GM19035 (cell line): ENCODE measurements around the gene NEK2.
"Not testable (repeated sequence)": the region's sequence is repeated elsewhere in the genome, so short reads cannot be mapped to it uniquely, and the experiment has no call there.

Experiments
- ATAC-seq: cut with Tn5 transposase; IDR thresholded peaks from one replicate; pipeline ENCODE4 v1.9.1; 2021; ENCODE audit not compliant: unreplicated experiment

Gene NEK2

DNA sequence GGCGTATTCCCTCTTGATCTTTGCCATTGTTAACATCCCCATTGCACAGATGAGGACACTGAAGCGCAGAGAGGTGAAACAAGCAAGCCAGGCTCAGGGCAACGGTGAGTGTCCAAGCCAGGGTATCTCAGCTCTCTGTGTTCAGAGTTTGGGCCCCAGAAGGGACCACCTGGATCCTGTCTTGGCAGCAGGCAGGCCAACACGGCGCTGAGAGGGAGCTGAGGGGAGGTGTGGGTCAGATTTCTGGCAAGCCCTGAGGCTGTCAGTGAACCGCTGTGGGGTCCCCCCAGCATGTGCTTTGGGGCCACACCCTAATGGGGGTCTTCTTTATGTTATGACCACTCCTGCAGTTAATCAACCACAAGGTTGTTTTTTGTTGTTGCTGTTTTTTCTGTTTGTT is 23.1 kb downstream of the NEK2 start:
- no peak for ATAC-seq

DNA sequence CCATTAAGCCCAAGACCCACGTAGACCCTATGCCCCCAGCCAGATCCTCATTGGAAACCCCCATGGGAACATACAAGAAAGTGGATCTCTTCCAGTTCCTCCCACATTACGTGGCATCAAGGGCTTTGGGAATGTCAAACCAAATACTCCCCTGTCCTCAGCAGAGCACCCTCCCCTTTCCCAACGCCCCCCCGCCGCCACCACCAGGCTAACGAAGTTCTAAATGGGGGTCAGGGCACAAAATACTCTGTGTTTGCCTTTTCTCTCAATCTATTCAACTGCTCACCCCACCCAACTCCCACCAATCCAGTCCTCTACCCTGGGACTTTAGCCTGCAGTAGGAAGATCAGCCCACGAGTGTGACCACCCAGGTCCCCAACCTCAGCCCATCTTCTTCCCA is 24.5 kb downstream of the NEK2 start:
- no peak for ATAC-seq

DNA sequence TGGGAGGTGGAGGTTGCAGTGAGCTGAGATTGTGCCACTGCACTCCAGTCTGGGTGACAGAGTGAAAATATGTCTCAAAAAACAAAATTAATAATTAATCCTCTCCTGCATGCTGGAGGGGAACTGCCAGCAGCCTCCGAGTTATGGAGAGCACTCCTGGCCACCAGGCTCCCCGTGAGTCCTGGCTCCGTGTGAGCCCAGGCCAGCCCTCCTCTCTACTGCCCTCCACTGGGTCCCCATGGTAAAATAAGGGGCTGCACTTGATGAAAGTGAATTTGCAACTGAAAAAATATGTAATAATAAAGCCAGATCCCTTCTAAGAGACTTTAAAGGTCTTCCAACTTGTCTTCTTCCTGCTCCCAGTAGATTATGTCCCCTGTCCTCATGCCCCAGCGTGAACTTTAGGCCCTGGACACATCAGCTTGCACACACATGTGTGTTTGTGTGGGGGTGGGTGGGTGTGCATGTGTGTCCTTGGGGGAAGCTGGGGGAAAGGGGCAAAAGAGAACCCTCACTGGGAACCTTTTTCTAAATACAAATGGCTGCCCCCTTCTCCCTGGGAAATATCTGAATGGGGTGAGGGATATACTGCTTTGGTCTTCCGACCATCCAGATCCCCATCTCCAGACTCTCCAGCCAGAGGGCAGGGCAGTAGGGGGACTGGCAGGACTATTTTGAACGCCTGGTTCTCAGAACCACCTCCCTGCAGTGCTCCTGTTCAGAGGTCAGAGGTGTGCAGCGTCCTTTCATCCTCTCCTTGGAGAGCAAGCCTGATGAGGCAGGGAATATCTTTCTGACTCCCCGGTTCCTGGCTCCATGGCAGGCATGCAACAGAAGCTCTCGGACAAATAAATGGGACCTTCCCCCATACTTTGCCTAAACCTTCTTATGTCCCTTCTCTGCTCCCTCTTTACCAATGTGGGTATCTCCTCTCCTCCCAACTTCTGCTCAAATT is 26.2 kb downstream of the NEK2 start:
- ATAC-seq = no peak

DNA sequence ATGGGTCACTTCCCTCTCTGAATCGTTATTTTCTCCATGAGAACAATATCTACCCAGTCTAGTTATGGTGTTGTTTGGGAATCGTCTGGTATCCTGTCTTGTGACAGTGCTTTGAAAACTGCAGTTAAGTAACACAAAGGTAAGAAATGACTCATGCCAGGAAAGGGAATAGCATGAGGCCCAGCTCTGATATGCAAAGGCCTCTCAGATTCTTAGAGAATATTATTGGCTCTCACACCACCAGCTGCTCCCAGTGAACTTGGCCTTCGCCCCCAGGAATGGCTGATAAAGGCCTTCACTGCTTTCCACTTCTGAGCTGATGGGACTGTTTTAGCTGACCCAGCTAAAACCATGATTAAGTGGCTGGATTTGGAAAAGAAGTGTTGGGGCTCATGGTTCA is 27.1 kb downstream of the NEK2 start:
- ATAC-seq = no peak

DNA sequence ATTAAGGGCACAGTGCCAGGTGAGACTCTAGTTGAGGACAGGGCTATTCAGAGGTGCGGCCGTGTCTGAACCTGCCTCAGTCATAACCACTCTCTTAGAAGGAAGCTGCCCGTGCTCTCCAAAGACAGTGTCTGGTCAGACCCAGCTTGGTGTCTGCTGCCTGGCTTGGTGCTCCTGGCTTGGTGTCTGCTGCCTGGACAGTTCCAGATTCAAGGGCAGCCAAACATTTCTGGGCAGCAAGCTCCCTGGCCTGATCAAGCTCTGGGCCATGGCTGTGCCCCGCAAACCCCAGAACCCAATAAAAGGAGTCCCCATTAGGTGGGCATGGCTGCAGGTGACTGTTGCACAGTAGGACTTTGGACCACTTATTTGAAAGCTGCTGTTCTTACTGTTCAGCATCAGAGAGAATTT is 27.7 kb downstream of the NEK2 start:
- ATAC-seq = no peak

DNA sequence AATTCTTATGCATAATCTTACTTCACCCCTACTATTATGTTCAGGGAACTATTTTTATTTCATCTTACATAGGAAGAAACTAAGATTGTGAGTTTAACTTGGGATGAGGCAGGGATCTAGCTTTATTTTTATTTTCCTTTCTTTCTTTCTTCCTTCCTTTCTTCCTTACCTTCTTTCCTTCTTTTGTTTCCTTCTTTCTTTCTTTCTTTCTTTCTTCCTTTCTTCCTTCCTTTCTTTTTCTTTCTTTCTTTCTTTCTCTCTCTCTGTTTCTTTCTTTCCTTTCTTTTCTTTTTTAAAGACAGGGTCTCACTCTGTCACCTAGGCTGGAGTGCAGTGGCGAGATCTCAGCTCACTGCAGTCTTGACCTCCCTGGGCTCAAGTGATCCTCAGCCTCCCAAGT is 28.9 kb downstream of the NEK2 start:
- no peak for ATAC-seq

DNA sequence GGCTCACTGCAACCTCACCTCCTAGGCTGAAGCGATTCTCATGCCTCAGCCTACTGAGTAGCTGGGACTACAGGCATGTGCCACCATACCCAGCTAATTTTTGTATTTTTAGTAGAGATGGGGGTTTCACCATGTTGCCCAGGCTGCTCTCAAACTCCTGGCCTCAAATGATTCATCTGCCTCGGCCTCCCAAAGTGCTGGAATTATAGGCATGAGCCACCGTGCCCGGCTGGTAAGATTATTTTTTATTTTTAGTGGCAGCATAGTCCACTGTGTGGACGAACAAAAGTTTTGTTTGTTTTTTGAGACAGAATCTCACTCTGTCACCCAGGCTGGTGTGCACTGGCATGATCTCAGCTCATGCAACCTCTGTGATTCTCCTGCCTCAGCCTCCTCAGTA is 29.8 kb downstream of the NEK2 start:
- ATAC-seq = not testable (repeated sequence)

DNA sequence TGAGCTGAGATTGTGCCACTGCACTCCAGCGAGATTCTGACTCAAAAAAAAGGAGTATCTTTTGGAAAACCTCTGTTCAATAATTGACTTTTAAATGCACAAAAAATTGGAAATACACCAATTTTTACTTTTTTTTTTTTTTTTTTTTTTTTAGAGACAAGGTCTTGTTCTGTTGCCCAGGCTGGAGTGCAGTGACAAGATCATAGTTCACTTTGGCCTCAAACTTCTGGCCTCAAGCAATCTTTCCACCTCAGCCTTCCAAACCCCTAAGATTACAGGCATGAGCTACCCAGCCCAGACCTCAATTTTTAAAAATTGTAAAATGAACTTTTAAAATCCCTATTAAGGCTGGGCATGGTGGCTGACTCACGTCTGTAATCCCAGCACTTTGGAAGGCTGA is 30.8 kb downstream of the NEK2 start:
- no peak for ATAC-seq

DNA sequence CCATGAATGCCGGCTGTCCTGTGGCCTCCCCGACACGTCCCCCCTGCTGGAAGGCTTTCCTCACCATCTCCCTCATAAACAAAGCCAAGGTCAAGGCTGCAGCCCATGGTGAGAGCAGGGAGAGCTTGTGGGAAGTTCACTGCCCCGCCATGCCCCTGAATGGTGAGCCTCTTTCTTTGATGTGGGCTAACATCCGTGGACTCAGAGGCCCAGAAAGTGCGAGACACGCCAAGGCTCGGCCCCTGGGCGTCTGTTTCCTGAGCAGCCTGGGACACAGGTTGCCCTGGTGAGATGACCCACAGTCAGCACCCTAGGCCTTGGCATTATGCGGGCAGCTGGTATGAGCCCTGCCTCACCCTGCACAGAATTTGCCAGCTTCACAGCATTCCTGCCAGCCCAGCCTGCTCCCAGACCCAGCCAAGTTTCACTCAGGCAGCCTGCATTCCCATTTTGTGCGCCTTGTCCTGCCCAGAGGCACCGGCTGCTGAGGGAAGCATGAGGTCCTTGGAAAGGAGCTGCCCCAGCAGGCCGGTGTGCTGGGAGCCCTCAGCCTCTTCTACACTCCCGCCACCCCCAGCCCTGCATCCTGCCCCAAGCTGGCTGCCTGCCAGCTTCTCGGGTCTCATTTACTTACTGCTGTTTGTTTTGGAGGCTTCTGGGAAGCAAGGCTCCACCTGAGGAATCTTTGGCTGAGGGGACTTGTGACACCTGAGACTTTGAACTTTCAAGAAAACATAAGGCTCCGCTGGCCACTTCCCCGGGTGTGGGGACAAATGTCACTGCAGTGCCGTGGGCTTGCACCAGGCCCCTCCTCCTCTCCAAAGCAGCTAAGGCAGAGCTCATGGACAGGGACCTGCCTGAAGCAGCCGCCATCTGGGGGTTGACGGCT is 31.9 kb downstream of the NEK2 start:
- no peak for ATAC-seq

DNA sequence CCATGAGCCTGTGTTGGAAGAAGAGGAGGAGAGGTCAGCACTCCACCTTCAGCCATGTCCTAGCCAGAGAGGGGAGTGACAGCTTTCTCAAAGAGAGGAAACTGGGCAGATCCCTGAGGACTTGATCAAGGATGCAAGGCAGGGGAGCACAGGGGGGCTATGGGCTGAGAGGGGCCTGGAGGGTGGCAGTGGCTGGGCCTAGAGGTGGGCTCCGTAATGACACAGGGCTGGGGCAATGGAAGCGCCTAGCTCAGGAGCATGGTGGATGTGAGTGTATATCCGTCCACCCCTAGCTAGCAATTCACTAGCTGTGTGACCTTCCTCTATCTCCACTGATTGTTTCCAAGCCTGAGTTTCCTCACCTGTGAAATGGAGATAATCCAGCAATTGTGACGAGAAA is 32.6 kb downstream of the NEK2 start:
- no peak for ATAC-seq

DNA sequence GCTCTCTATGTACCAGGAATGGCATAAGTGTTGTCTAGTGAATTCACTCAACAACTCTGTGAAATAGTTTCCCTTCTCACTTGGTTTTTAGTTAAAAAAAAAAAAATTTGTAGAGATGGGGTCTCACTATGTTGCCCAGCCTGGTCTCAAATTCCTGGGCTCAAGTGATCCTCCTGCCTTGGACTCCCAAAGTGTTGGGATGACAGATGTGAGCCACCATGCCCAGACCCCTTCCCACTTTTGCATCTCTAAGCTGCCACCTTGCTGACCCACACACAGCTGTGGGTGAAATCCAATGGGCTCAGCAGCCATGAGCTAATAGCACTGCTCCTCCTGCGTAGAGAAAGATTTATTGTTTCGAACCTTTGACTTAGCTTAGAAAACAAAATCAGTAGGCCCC is 33.5 kb downstream of the NEK2 start:
- ATAC-seq = no peak

DNA sequence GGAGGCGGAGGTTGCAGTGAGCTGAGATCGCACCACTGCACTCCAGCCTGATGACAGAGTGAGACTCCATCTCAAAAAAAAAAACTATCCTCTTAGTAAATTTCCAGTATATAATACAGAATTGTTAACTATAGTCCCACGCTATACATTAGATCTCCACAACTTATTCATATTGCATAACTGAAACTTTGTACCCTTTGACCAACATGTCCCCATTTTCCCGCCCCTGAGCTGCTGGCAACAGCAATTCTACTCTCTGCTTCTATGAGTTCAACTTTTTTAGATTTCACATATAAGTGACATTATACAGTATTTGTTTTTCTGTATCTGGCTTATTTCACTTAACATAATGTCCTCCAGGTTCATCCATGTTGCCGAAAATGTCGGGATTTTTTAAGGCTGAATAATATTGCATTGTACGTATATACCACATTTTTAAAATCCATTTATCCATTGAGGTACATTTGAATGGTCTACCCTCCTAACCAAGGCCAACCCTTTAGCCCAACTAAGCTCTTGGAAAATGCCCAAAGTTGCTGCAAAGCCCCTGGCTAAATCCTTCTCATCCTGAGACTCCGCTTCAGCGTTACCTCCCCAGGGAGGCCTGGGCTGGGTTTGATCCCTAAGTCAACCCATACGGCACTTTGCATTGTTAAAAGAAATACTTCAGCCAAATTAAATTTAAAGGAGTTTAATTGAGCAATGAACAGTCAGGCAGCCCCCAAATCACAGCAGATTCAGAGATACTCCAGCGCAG is 34.2 kb downstream of the NEK2 start:
- no peak for ATAC-seq

DNA sequence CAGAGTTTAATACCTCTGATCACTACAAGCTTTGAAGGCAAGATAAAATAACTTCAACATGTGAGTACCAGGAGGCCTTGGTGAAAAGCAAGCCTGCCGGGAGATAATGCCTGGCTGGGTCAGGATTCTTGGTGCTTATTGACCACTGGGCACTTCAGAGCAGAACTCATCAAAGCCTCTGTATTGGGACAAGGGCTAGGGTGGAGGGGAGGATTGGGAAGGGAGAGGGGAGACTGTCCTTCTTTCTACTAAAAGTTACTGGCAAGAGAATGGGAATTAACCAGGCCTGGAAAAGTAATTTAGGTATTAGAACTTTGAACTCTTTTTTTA is 35.2 kb downstream of the NEK2 start:
- no peak for ATAC-seq

DNA sequence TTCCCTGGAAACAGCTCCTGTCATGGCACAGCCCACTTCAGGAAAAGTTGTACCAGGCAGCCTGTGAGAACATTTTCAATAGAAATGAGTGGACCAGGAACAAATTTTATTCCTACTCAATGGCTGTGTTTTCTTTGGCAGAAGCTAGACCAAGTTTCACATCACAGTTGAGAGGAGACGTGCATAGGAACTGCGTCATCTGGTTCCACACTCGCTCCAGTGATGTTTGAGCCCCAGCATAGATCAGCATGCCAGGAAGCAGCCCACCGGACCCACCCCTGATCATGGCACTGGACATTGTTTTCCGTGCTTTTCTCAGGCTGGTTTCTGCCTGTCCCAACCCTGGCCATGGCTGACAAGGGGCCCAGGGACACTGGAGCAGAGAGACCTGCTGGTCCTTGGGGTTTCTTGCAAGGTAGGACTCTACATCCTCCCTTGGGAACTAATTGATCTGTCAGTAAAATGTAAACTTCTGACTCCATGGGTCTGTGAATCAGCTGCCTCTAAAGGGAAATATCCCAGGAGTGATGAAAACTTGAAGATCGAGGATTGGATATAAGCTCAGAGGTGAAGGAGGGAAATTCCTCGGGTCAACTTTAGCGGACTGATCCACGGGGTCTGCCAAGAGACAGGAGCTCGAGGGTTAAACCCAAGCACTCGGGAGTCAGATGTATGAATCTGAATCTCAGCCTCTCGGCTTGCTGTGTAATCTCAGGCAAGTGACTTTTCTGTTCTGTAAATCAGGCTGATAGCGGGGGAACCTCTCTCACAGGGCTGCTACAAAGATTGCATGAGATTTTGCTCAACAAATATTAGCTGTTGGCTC is 35.7 kb downstream of the NEK2 start:
- no peak for ATAC-seq

DNA sequence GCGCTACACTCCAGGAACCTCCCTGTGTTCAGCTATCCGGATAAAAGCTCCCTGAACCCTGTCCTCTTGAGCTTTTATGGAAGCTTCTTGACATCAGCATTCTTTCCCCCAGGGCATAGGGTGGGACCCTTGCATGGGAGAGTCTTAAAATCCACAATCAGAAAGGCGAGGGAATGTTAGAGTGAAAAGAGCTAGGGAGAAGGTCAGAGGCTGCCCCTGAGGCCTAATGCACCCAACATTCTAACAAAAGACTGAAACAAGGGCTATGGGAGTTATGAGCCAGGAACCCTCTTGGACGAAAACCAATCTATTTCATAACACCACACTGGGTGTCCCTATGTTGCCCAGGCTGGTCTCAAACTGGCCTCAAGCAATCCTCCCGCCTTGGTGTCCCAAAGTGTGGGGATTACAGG is 36.7 kb downstream of the NEK2 start:
- no peak for ATAC-seq

DNA sequence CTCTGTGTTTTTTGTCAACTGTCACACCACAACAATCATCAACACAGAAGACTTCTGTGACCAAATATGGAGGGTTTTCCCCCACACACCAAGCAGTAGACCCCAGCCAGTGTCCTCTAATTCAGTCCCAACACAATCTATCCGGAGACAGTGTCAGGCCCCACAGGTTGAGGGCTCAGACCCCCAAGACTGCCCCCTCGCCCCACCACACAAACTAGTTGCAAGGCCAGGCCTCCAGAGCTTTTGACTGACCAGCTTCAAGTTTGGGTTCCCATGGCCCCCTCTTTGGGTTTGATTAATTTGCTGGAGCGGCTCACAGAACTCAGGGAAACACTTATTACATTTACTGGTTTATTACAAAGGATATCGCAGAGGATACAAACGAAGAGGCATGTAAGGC is 37.2 kb downstream of the NEK2 start:
- no peak for ATAC-seq

DNA sequence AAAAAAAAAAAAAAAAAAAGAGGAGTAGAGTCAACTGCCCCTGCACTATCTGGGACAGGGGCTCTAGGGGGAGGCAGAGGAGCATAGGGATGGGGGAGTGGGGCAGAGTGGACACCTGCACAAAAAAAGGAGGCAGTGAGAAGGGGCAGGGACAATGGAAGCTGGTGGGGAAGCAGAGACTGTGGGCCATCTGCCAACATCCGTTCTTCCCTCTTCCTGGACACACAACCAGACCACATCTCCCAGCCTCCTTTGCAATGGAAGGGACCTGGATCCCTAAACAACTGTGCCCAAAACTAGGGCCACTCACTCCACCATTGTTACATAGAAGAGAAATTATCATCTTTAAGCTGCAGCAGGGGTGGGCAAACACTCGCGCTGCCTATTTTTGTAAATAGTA is 38.4 kb downstream of the NEK2 start:
- ATAC-seq = no peak

DNA sequence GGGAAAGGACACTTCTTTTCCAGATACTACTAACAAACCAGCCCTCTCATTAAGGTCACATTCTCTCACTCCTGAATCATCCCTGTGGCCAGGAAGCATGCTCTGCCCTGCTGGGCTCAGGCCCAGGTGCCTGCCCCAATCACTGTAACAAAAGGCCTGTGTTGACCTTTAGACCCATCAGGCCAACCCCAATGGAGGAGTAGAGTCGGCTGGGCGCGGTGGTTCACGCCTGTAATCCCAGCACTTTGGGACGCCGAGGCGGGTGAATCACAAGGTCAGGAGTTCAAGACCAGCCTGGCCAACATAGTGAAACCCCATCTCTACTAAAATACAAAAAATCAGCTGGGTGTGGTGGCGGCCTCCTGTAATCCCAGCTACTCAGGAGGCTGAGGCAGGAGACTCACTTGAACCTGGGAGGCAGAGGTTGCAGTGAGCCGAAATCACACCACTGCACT is 38.8 kb downstream of the NEK2 start:
- ATAC-seq = not testable (repeated sequence)

DNA sequence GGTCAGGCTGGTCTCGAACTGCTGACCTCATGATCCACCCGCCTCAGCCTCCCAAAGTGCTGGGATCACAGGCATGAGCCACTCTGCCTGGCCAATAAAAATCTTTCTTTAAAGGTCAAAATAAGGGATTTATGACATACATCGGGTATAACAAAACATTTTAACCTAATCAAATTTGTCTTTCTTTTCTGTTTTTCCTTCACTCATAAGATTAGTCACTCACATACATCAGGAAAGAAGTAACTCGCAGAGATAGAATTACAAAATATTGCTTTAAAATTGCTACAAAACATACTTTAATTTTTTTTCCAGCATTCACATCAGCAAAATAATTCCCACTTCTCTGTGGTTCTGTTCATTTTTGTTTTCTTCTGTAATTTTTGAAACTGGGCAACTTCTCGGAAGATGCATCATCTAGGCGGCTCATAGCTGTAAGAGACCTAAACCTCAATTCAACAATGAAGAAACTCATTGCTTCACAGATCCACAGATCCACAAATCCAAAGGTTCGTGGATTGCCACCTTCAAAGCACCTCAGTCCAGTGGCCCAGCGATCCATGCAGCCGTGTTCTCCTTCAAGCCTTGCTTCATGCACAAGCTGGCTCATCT is 39.7 kb downstream of the NEK2 start:
- no peak for ATAC-seq

DNA sequence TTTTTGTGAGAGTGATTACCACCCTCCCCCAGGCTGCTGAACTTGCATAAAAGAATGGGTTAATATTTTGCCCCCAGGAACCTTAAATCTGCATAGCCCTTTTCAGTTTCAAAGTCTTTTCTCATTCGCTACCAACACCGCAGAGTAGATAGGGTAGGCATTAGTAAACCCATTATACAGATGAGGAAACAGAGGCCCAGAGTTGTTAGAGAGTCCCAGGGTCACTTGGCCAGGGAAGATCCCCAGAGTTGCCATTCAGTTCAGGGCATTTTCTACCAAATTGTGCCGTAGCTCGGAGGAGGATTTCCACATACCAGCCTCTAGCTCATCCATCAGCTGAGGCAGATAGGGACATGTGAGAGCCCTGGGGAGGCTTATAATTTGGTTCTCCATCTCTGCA is 40.5 kb downstream of the NEK2 start:
- no peak for ATAC-seq
